GM18907 (cell line): ENCODE results near the gene SPTBN5.

Experiments
- ATAC-seq: cut with Tn5 transposase; IDR thresholded peaks from one replicate; pipeline ENCODE4 v1.9.1; 2021; ENCODE audit warnings: mild to moderate bottlenecking, moderate library complexity; ENCODE audit not compliant: unreplicated experiment

The SPTBN5 gene

GRCh38 chr15:41926185-41927056, 32.6 kb upstream of the SPTBN5 start:
- no peak for ATAC-seq

GRCh38 chr15:41925086-41925608, 31.3 kb upstream of the SPTBN5 start:
- ATAC-seq = no peak

GRCh38 chr15:41923401-41923997, 29.6 kb upstream of the SPTBN5 start:
- ATAC-seq = no peak

- no peak for ATAC-seq
Observed at GRCh38 chr15:41922353-41922752, 28.5 kb upstream of the SPTBN5 start.

- ATAC-seq = no peak
Observed at GRCh38 chr15:41921639-41922038, 27.8 kb upstream of the SPTBN5 start.

GRCh38 chr15:41921167-41921566, 27.3 kb upstream of the SPTBN5 start:
- no peak for ATAC-seq

GRCh38 chr15:41919954-41920538, 26.2 kb upstream of the SPTBN5 start:
- ATAC-seq = no peak

GRCh38 chr15:41919201-41919820, 25.5 kb upstream of the SPTBN5 start:
- ATAC-seq = no peak

- ATAC-seq = no peak
Observed at GRCh38 chr15:41918506-41919126, 24.8 kb upstream of the SPTBN5 start.

GRCh38 chr15:41917767-41918430, 24.0 kb upstream of the SPTBN5 start:
- no peak for ATAC-seq

GRCh38 chr15:41915255-41915994, 21.6 kb upstream of the SPTBN5 start:
- ATAC-seq = no peak

GRCh38 chr15:41914411-41914810, 20.6 kb upstream of the SPTBN5 start:
- no peak for ATAC-seq

- ATAC-seq = no peak
Observed at GRCh38 chr15:41913256-41913655, 19.4 kb upstream of the SPTBN5 start.

- no peak for ATAC-seq
Observed at GRCh38 chr15:41911691-41912345, 18.0 kb upstream of the SPTBN5 start.

GRCh38 chr15:41908736-41909461, 15.0 kb upstream of the SPTBN5 start:
- ATAC-seq = no peak

- ATAC-seq = no peak
Observed at GRCh38 chr15:41907141-41907540, 13.3 kb upstream of the SPTBN5 start.

- ATAC-seq = no peak
Observed at GRCh38 chr15:41906608-41907007, 12.8 kb upstream of the SPTBN5 start.

GRCh38 chr15:41905036-41905793, 11.4 kb upstream of the SPTBN5 start:
- ATAC-seq = no peak
